HL-60 (cell line): ENCODE data around the gene ACAD8.
A peak's percentile ranks its signal among the peaks of the same experiment; 100 is the strongest.

Experiments used
- DNase-seq, 2 experiments: peaks; one replicate each; pipeline ENCODE4 v3.0.0-alpha.2; 2010 to 2020; ENCODE audit warnings: low read depth in 1 of 2, low spot score in 1 of 2
- H3K27ac ChIP-seq: fragments of 250-450 bp; sonication (Bioruptor Pico); replicated peaks from 2 replicates; pipeline ENCODE4 v1.5.1; 2020; ENCODE audit warnings: mild to moderate bottlenecking, moderate library complexity
- H3K27me3 ChIP-seq: fragments of 250-450 bp; sonication (Bioruptor Pico); 2 replicates; pipeline ENCODE4 v1.5.1; 2021; ENCODE audit warnings: mild to moderate bottlenecking, moderate library complexity; ENCODE audit not compliant: insufficient read depth, poor library complexity, severe bottlenecking
- H3K4me3 ChIP-seq: replicated peaks from 2 replicates; pipeline ENCODE4 v1.5.1; 2011; ENCODE audit warnings: mild to moderate bottlenecking, control low read depth, low read length; ENCODE audit not compliant: insufficient read depth
- CTCF ChIP-seq: IDR thresholded peaks from one replicate; pipeline ENCODE4 v1.5.1; 2011; ENCODE audit warnings: low read length, control low read depth, inconsistent platforms; ENCODE audit not compliant: insufficient read depth
- GABPA ChIP-seq: IDR thresholded peaks from 2 replicates; pipeline ENCODE4 v1.6.1; 2012; ENCODE audit warnings: low read depth
- POLR2AphosphoS5 ChIP-seq: IDR thresholded peaks from 2 replicates; pipeline ENCODE4 v1.6.1; 2012; ENCODE audit warnings: low read depth
- REST ChIP-seq: IDR thresholded peaks from 2 replicates; pipeline ENCODE4 v1.6.1; 2012; ENCODE audit warnings: low read depth; ENCODE audit not compliant: insufficient replicate concordance
- SPI1 ChIP-seq: IDR thresholded peaks from 2 replicates; pipeline ENCODE4 v1.6.1; 2012; ENCODE audit warnings: low read depth, mild to moderate bottlenecking, borderline replicate concordance

ACAD8 gene

DNA sequence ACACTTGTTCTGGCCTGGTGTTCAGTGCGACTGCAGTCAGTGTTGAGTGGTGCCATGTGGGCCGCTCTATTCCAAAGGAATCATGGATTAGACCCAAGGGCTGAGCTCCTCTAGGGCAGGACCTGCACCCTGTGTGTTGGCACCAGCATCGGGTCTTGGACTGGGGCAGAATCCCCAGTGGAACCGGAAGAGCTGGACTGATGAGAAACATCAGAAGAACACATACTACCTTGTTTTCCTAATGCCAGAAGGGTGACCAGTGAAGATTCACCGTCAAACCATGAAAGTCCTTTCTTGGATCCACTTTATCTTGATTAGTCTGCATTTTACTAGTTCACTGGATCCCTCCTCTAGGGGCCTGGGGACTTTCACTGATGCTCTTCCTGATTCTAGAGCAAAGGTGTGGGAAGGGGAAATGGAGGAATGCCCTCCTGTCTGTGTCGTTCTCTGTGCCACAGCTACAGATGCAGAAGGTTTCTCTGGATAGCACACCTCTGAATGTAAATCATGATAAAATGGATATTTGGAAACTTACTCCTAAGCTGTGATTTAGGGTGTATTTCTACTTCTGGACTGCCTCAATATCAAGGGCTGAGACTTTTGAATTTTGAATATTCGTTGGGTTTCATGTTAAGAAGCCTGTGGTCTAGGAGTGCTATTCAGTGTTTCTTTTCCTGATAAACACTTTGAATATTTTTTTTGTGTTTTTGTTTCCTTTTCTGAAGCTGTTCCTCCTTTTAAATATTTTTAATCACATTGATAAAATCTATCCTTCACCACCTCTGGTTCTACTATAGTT is 11.8 kb downstream of the ACAD8 start:
- H3K27ac ChIP-seq = no peak overlapping the region
- H3K4me3 ChIP-seq = no peak overlapping the region
- DNase-seq = no peak
- no peak for TF ChIP-seq REST
- TF ChIP-seq GABPA = no peak
- no peak for TF ChIP-seq CTCF
- no peak for TF ChIP-seq SPI1
- no peak for TF ChIP-seq POLR2AphosphoS5
- no peaks in the 10 kb centered on the region for H3K27me3 ChIP-seq

DNA sequence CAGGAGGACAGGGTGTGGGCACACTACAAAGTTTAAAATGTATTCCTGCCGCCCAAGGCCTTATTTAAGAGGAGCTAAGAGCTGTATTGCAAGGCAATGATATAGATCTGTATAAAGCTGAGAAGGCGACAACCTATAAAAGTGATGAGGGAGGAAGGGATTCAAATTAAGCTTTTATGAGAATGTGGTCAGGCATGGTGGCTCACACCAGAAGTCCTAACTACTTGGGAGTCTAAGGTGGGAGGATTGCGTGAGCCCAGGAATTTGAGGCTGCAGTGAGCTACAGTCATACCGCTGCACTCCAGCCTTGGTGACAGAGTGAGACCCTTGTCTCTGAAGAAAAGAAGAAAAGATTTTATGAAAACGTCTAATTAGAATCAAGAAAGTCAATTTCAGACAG is 13.1 kb downstream of the ACAD8 start:
- H3K27me3 ChIP-seq = no peaks in the 10 kb centered on the region
- DNase-seq = no peak
- H3K27ac ChIP-seq = no peak overlapping the region
- no peak overlapping the region for H3K4me3 ChIP-seq
- TF ChIP-seq SPI1 (no peak), REST (no peak), CTCF (no peak), POLR2AphosphoS5 (no peak), GABPA (no peak)

DNA sequence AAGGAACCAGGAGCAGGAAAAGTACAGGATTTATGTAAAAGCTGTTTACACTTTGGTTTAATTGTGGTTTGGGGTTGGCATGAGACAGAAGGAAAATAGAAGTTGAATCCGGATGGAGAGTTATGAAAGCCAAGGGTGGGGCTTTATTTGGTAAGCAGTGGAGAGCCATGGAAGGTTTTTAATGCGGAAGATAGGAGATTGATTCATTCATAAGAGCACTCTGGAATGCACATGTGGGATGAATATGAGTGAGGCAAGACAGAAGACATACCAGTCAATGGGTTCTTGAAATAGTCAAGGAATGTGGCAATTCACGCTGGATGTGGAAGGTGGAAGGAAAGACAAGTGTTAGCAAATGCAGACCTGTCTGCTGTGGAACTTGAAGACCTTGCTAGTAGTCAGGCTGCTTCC is 13.5 kb downstream of the ACAD8 start:
- Histone ChIP-seq H3K4me3 (no peak overlapping the region), H3K27me3 (no peaks in the 10 kb centered on the region), H3K27ac (no peak overlapping the region)
- no peak for TF ChIP-seq POLR2AphosphoS5
- no peak for TF ChIP-seq REST
- no peak for TF ChIP-seq SPI1
- TF ChIP-seq GABPA = no peak
- no peak for TF ChIP-seq CTCF
- DNase-seq = peak in 1 of 2 experiments; percentile 23
